Tibial artery (tissue), 4 donors: ENCODE results near the gene KLF17.
A peak's percentile ranks its signal among the peaks of the same experiment; 100 is the strongest.

Experiments
- DNase-seq, 2 donors: peaks; one replicate each; pipeline ENCODE4 v3.0.0-alpha.2; 2019
- H3K27ac ChIP-seq, 2 donors: fragments of 200-600 bp; sonication (generic) in 1 of 2; 1 replicate in 1 of 2; 2 replicates in 1 of 2; pipeline ENCODE4 v1.5.1; 2018 to 2019; ENCODE audit warnings: mild to moderate bottlenecking in 1 of 2
- H3K27me3 ChIP-seq, 2 donors: fragments of 200-600 bp; sonication (generic) in 1 of 2; one replicate each; pipeline versions ENCODE4 v1.5.1 to v1.6.0; 2016 to 2019
- H3K36me3 ChIP-seq, 3 donors: fragments of 200-600 bp; sonication (generic) in 2 of 3; one replicate each; pipeline ENCODE4 v1.5.1; 2016 to 2019; ENCODE audit warnings: mild to moderate bottlenecking in 2 of 3
- H3K4me1 ChIP-seq, 4 donors: fragments of 200-600 bp; sonication (generic) in 2 of 4; 1 replicate in 3 of 4; 2 replicates in 1 of 4; pipeline ENCODE4 v1.5.1; 2016 to 2019
- H3K4me3 ChIP-seq, 2 donors: fragments of 200-600 bp; sonication (generic) in 1 of 2; 1 replicate in 1 of 2; 2 replicates in 1 of 2; pipeline ENCODE4 v1.5.1; 2018 to 2019; ENCODE audit warnings: mild to moderate bottlenecking in 2 of 2
- H3K9me3 ChIP-seq, 3 donors: fragments of 200-600 bp; sonication (generic) in 1 of 3; one replicate each; pipeline ENCODE4 v1.5.1; 2016 to 2019
- intact Hi-C: fragments of 100-400 bp; cut with DNase I; formaldehyde crosslinking; loops from one replicate; pipeline ENCODE4 v1.15.0; 2023; ENCODE audit warnings: low total_unique reads
- TF ChIP-seq, protein P1 (sequence below), 2 experiments: fragments of 200-600 bp in 1 of 2; fragments of 450-650 bp in 1 of 2; IDR thresholded peaks; one replicate each; pipeline ENCODE4 v1.5.1; 2017 to 2019; ENCODE audit warnings: antibody characterized with exemption in 2 of 2, mild to moderate bottlenecking in 1 of 2, moderate library complexity in 1 of 2

The KLF17 gene, protein sequence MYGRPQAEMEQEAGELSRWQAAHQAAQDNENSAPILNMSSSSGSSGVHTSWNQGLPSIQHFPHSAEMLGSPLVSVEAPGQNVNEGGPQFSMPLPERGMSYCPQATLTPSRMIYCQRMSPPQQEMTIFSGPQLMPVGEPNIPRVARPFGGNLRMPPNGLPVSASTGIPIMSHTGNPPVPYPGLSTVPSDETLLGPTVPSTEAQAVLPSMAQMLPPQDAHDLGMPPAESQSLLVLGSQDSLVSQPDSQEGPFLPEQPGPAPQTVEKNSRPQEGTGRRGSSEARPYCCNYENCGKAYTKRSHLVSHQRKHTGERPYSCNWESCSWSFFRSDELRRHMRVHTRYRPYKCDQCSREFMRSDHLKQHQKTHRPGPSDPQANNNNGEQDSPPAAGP

DNA sequence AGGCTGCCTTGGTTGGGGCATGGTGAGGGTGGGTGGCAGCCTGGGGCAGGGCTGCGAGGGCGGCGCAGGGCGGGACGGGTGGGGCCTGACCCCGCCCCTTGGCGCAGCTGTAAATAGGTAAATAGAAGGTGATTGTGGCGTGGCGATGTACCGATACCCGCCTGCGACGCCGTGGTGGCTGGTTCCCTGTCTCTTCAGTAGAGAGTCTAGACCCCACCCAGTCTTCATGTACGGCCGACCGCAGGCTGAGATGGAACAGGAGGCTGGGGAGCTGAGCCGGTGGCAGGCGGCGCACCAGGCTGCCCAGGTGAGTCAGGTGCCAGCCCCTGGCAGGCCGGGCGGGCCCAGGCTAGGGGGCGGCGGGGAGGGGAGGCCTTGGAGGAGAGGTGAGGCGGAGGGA lies at the start of gene KLF17:
Gene KLF17, plus strand, starts transcription at position 140 of the 400 bp plus-strand sequence. Its CDS starts 87 bp downstream, at position 227.
- DNase-seq, result no peak
- H3K27ac ChIP-seq, result no peak within 1 kb of the TSS
- H3K27me3 ChIP-seq, result peaks cover 0 to 7% of the 10 kb centered on the region in 2 donors
- H3K36me3 ChIP-seq, result no peaks in the 10 kb centered on the region
- H3K4me1 ChIP-seq, result no peaks in the 10 kb centered on the region
- TF ChIP-seq, protein P1, sequence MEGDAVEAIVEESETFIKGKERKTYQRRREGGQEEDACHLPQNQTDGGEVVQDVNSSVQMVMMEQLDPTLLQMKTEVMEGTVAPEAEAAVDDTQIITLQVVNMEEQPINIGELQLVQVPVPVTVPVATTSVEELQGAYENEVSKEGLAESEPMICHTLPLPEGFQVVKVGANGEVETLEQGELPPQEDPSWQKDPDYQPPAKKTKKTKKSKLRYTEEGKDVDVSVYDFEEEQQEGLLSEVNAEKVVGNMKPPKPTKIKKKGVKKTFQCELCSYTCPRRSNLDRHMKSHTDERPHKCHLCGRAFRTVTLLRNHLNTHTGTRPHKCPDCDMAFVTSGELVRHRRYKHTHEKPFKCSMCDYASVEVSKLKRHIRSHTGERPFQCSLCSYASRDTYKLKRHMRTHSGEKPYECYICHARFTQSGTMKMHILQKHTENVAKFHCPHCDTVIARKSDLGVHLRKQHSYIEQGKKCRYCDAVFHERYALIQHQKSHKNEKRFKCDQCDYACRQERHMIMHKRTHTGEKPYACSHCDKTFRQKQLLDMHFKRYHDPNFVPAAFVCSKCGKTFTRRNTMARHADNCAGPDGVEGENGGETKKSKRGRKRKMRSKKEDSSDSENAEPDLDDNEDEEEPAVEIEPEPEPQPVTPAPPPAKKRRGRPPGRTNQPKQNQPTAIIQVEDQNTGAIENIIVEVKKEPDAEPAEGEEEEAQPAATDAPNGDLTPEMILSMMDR (IDR thresholded peaks at IDR 0.05), result no peak
- intact Hi-C loops, result no loop called here
- H3K9me3 ChIP-seq, result no peaks in the 10 kb centered on the region
- H3K4me3 ChIP-seq, result no peak within 1 kb of the TSS

DNA sequence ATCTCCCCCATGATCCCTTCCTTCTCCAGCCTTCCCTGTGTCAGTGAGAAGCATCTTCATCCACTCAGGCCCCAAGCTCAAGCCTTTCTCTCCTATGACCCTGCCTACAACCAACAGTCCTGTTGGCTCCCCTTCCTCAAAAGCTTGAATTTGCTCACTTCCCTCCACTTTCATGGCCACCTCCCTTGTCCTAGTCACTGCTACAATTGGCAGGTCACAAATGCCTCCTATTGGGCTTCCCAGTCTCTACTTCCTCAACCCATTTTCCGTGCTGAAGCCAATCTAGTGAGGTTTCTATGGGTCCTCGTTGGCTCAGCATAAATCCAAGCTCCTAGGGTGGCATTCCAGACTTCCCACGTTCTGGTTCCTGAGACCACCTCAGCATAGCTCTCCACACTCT lies 47.2 kb upstream of the KLF17 start:
- Histone ChIP-seq H3K4me3 (no peak overlapping the region), H3K27me3 (no peaks in the 10 kb centered on the region), H3K9me3 (no peaks in the 10 kb centered on the region), H3K27ac (no peak overlapping the region), H3K4me1 (peaks cover 0 to 5% (median 0%) of the 10 kb centered on the region in 4 donors), H3K36me3 (no peaks in the 10 kb centered on the region)
- intact Hi-C loops, result no loop called here
- TF ChIP-seq, protein P1 (IDR thresholded peaks at IDR 0.05), result no peak
- DNase-seq, result no peak

DNA sequence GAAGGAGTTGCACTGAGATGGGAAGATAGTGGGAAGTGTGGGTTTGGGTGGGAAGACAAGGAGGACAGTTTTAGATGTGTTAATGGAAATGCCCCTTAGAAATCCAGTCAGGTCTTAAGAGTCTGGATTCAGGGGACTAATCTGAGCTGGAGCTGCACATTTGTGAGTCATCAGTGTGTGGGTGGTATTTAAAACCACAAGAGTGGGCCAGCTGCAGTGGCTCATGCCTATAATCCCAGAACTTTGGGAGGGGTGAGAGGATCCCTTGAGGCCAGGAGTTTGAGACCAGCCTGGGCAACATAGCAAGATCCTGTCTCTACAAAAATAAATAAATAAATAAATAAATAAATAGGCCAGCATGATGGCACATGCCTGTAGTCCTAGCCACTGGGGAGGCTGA lies 46.4 kb upstream of the KLF17 start:
- TF ChIP-seq, protein P1 (IDR thresholded peaks at IDR 0.05), result no peak
- H3K27me3 ChIP-seq, result no peaks in the 10 kb centered on the region
- H3K4me3 ChIP-seq, result no peak overlapping the region
- H3K9me3 ChIP-seq, result no peaks in the 10 kb centered on the region
- peaks cover 0 to 5% (median 0%) of the 10 kb centered on the region in 4 donors for H3K4me1 ChIP-seq
- no peak overlapping the region for H3K27ac ChIP-seq
- no peak for DNase-seq
- H3K36me3 ChIP-seq, result no peaks in the 10 kb centered on the region
- intact Hi-C loops, result no loop called here

DNA sequence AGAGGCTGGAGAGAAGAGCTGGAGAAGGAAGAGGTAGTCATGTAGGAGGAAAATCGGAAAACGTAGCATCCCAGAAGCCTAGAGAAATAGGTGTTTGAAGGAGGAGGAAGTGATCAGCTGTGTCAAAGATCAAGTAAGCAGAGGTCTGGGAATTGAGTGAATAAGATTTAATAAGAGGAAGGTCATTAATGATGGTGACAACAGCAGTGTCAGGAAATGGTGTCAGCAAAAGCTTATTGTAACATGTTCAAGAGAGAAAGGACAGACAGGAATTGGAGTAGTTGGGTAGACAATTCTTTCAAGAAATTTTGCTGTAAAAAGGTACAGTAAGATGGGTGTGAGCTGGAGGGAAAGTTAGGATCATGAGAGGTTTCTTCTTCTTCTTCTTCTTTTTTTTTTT lies 45.8 kb upstream of the KLF17 start:
- TF ChIP-seq, protein P1 (IDR thresholded peaks at IDR 0.05), result no peak
- H3K27me3 ChIP-seq, result no peaks in the 10 kb centered on the region
- H3K9me3 ChIP-seq, result no peaks in the 10 kb centered on the region
- no peak overlapping the region for H3K4me3 ChIP-seq
- H3K4me1 ChIP-seq, result peaks cover 0 to 5% (median 0%) of the 10 kb centered on the region in 4 donors
- no peak for DNase-seq
- intact Hi-C loops, result no loop called here
- H3K27ac ChIP-seq, result no peak overlapping the region
- H3K36me3 ChIP-seq, result no peaks in the 10 kb centered on the region

DNA sequence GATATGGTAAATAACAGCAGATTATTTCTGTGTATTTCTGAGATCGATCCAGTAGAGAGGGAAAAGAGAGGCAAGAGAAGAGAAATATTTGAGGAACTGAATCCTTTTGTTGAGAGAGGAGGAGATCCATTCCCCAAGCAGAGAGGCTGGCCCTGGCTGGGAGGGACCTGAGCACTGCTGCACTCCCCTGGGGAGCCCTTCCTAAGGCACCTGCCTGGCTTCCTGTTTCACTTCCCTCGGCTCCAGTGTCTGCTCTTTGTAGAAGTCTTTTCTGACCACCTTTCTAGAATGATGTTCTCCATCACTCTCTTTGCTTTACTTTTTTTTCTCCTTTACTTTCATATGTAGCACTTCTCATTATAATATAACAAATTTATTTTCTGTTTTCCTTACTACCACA lies 45.1 kb upstream of the KLF17 start:
- H3K27ac ChIP-seq, result no peak overlapping the region
- H3K4me3 ChIP-seq, result no peak overlapping the region
- no peaks in the 10 kb centered on the region for H3K27me3 ChIP-seq
- no peaks in the 10 kb centered on the region for H3K36me3 ChIP-seq
- TF ChIP-seq, protein P1 (IDR thresholded peaks at IDR 0.05), result no peak
- intact Hi-C loops, result no loop called here
- H3K4me1 ChIP-seq, result peaks cover 0 to 5% (median 0%) of the 10 kb centered on the region in 4 donors
- peak in 1 of 2 donors; percentile 23 for DNase-seq
- no peaks in the 10 kb centered on the region for H3K9me3 ChIP-seq
